ENCODE measurements around the gene FAAP24.

- TF ChIP-seq, protein P1, sequence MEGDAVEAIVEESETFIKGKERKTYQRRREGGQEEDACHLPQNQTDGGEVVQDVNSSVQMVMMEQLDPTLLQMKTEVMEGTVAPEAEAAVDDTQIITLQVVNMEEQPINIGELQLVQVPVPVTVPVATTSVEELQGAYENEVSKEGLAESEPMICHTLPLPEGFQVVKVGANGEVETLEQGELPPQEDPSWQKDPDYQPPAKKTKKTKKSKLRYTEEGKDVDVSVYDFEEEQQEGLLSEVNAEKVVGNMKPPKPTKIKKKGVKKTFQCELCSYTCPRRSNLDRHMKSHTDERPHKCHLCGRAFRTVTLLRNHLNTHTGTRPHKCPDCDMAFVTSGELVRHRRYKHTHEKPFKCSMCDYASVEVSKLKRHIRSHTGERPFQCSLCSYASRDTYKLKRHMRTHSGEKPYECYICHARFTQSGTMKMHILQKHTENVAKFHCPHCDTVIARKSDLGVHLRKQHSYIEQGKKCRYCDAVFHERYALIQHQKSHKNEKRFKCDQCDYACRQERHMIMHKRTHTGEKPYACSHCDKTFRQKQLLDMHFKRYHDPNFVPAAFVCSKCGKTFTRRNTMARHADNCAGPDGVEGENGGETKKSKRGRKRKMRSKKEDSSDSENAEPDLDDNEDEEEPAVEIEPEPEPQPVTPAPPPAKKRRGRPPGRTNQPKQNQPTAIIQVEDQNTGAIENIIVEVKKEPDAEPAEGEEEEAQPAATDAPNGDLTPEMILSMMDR (IDR thresholded peaks at IDR 0.05; ENCODE audit: poor library complexity) = no peak
- TF ChIP-seq EZH2 (IDR thresholded peaks at IDR 0.05; ENCODE audit: borderline replicate concordance) (no peak), EZH2phosphoT487 (IDR thresholded peaks at IDR 0.05; ENCODE audit: low read depth, severe bottlenecking, unreplicated experiment) (no peak)
Observed at GRCh38 chr19:32945260-32945659, 26.8 kb upstream of the FAAP24 start.

All from hepatocyte (in vitro differentiated cells).